Mucosa of descending colon (tissue), 3 donors: ENCODE results near the gene CEMIP. TPM values are rescaled to one million over a fixed set of nuclear protein-coding genes. Genes with fewer than 3 reads are reported as not detected.

ENCODE experiments used
- ATAC-seq: fragments of 200-7000 bp; cut with Tn5 transposase; one replicate; pipeline ENCODE4 v1.9.1; 2020; ENCODE audit warnings: mild to moderate bottlenecking, moderate library complexity
- DNase-seq, 3 donors: peaks; one replicate each; pipeline ENCODE4 v3.0.0-alpha.2; 2020
- H3K36me3 ChIP-seq: fragments of 200-600 bp; one replicate; pipeline ENCODE4 v1.8.0; 2021; ENCODE audit warnings: low read depth, mild to moderate bottlenecking
- H3K4me1 ChIP-seq: fragments of 200-600 bp; one replicate; pipeline ENCODE4 v1.8.0; 2021; ENCODE audit warnings: low read depth, mild to moderate bottlenecking
- H3K4me3 ChIP-seq: fragments of 200-600 bp; one replicate; pipeline ENCODE4 v1.8.0; 2021; ENCODE audit warnings: mild to moderate bottlenecking
- H3K9me3 ChIP-seq: fragments of 200-600 bp; one replicate; pipeline ENCODE4 v1.8.0; 2021; ENCODE audit warnings: mild to moderate bottlenecking
- intact Hi-C, 2 donors: fragments of 100-400 bp; cut with DNase I in 1 of 2; cut with micrococcal nuclease in 1 of 2; formaldehyde crosslinking; loops; one replicate each; pipeline versions ENCODE4 v1.11.0 to v1.11.1; 2022; cut with DNase I, micrococcal nuclease
- total RNA-seq, 3 donors: library from RNA; stranded (reverse); fragmentation: NEBNext Ultra II Directional in 2 of 3; extraction: Animal tissue kit (Norgen Biotek cat#: 25700) in 2 of 3; gene quantifications; one replicate each; pipeline versions ENCODE4 v1.2.1 to v1.2.4, GENCODE V29; 2021 to 2023
- TF ChIP-seq, protein P1 (sequence below): fragments of 200-600 bp; IDR thresholded peaks from one replicate; pipeline ENCODE4 v1.8.0; 2022; ENCODE audit warnings: antibody characterized with exemption, mild to moderate bottlenecking
- donor health status: DM: no; HTN: no; CAD: no; lungs with moderate emphysema.
- donor health status: DM: no; HTN: no; CAD: no.
- donor health status: DM: no; HTN: yes; CAD: no.

CEMIP gene
- total RNA-seq, 3 donors from 2014 or later: 0.63 to 2.2 (median 1.4) TPM

- Histone ChIP-seq H3K4me3 (no peak overlapping the region), H3K9me3 (no peaks in the 10 kb centered on the region), H3K4me1 (peaks cover 16% of the 10 kb centered on the region), H3K36me3 (no peaks in the 10 kb centered on the region)
- ATAC-seq (peak; percentile 46), DNase-seq (peak in 1 of 3 donors; percentile 52)
- intact Hi-C loops: no loop called here
- TF ChIP-seq, protein P1, sequence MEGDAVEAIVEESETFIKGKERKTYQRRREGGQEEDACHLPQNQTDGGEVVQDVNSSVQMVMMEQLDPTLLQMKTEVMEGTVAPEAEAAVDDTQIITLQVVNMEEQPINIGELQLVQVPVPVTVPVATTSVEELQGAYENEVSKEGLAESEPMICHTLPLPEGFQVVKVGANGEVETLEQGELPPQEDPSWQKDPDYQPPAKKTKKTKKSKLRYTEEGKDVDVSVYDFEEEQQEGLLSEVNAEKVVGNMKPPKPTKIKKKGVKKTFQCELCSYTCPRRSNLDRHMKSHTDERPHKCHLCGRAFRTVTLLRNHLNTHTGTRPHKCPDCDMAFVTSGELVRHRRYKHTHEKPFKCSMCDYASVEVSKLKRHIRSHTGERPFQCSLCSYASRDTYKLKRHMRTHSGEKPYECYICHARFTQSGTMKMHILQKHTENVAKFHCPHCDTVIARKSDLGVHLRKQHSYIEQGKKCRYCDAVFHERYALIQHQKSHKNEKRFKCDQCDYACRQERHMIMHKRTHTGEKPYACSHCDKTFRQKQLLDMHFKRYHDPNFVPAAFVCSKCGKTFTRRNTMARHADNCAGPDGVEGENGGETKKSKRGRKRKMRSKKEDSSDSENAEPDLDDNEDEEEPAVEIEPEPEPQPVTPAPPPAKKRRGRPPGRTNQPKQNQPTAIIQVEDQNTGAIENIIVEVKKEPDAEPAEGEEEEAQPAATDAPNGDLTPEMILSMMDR: no peak
Measured at GRCh38 chr15:80852676-80853075, 73.5 kb downstream of the CEMIP start.

DNA sequence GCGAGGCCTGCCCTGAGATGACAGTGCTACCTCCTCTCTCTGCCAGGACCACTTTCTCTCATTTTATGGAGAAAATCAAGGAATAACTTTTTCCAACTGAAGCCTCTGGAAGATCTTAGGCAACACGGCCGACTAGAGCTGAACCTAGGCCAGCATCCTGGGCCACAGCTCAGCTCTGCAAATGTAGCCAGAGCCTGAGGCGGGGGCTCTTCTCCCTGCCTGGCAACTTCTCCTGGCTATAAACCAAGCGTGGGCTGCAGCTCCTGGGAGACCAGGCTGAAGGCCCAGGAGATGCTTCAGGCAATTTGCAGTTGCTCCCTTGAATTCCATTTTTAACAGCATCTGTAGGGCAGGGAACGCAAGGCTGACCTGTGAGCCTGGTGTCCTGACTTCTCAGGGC, 74.9 kb downstream of the CEMIP start:
- TF ChIP-seq, protein P1: no peak
- intact Hi-C loops: no loop called here
- DNase-seq: no peak

GRCh38 chr15:80855206-80855605, 76.0 kb downstream of the CEMIP start:
- no peak for DNase-seq
- ATAC-seq: no peak
- H3K4me1 ChIP-seq: peaks cover 16% of the 10 kb centered on the region
- TF ChIP-seq, protein P1: no peak
- no peak overlapping the region for H3K4me3 ChIP-seq
- no peaks in the 10 kb centered on the region for H3K9me3 ChIP-seq
- no peaks in the 10 kb centered on the region for H3K36me3 ChIP-seq
- intact Hi-C loops: no loop called here

More for the DNA sequence above, 74.9 kb downstream of the CEMIP start:
- H3K9me3 ChIP-seq: no peaks in the 10 kb centered on the region
- H3K4me1 ChIP-seq: peaks cover 16% of the 10 kb centered on the region
- no peaks in the 10 kb centered on the region for H3K36me3 ChIP-seq
- no peak overlapping the region for H3K4me3 ChIP-seq
- no peak for ATAC-seq

- intact Hi-C loops: no loop called here
- DNase-seq: no peak
- ATAC-seq: no peak
- Histone ChIP-seq H3K4me1 (peaks cover 16% of the 10 kb centered on the region), H3K4me3 (no peak overlapping the region), H3K36me3 (no peaks in the 10 kb centered on the region), H3K9me3 (no peaks in the 10 kb centered on the region)
- TF ChIP-seq, protein P1: no peak
Measured at GRCh38 chr15:80856400-80856799, 77.2 kb downstream of the CEMIP start.

GRCh38 chr15:80856809-80857377, 77.7 kb downstream of the CEMIP start:
- H3K4me1 ChIP-seq: peaks cover 16% of the 10 kb centered on the region
- peak; percentile 90 for ATAC-seq
- TF ChIP-seq, protein P1: no peak
- H3K4me3 ChIP-seq: no peak overlapping the region
- no peaks in the 10 kb centered on the region for H3K9me3 ChIP-seq
- no peaks in the 10 kb centered on the region for H3K36me3 ChIP-seq
- DNase-seq: peak; percentile 75 to 78 (median 78)
- intact Hi-C loops: no loop called here
